Chondrocyte (in vitro differentiated cells): Measurements from ENCODE around the gene WWOX. TPM values are rescaled to one million over a fixed set of nuclear protein-coding genes. Genes with fewer than 3 reads are reported as not detected.

Experiments
- DNase-seq: peaks from one replicate; pipeline ENCODE4 v3.0.0; 2021; ENCODE audit warnings: mixed read lengths, low spot score
- H3K27ac Mint-ChIP-seq: one replicate; pipeline ENCODE4 v1.8.0; 2021; ENCODE audit warnings: mild to moderate bottlenecking, moderate library complexity, mixed read lengths; ENCODE audit not compliant: unreplicated experiment
- H3K27me3 Mint-ChIP-seq: 2 replicates; pipeline ENCODE4 v1.8.0; 2021; ENCODE audit warnings: low read depth, mixed read lengths
- H3K36me3 Mint-ChIP-seq: 2 replicates; pipeline ENCODE4 v1.8.0; 2021; ENCODE audit warnings: low read depth, mixed read lengths
- H3K4me1 Mint-ChIP-seq: 2 replicates; pipeline ENCODE4 v1.8.0; 2021; ENCODE audit warnings: low read depth, mild to moderate bottlenecking, mixed read lengths
- H3K4me3 Mint-ChIP-seq: one replicate; pipeline ENCODE4 v1.8.0; 2021; ENCODE audit warnings: mild to moderate bottlenecking, moderate library complexity, mixed read lengths; ENCODE audit not compliant: unreplicated experiment
- H3K9me3 Mint-ChIP-seq: 2 replicates; pipeline ENCODE4 v1.8.0; 2021; ENCODE audit warnings: low read depth, mixed read lengths
- total RNA-seq: library from RNA; stranded (reverse); gene quantifications from 3 replicates; pipeline ENCODE4 v1.2.1, GENCODE V29; 2021
- TF ChIP-seq, protein P1 (sequence below): fragments of 200-600 bp; sonication (generic); IDR thresholded peaks from 2 replicates; pipeline ENCODE4 v1.5.0; 2021; ENCODE audit warnings: antibody characterized with exemption, mild to moderate bottlenecking, moderate library complexity

Gene WWOX
- total RNA-seq, 1 donor from 2014 or later: 12.1 TPM

DNA sequence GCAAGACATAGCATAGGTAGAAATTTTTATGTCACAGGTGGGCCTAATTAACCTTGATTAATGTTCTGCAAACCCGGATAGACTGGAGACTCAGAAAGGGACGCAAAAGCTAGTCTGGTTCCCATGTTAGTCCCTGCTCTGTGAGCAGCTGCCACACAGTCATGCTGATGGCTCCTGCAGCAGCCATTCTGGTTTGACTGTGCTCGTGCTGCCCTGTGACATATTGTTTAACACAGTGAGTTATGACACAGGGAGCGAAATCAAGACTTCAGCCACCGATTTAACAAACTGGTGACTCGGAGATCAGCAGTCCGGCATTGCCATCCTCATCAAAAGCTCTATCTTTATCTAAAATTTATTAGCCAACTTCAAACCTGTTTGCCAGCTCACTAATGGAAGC is 169.8 kb downstream of the WWOX start:
- TF ChIP-seq, protein P1, sequence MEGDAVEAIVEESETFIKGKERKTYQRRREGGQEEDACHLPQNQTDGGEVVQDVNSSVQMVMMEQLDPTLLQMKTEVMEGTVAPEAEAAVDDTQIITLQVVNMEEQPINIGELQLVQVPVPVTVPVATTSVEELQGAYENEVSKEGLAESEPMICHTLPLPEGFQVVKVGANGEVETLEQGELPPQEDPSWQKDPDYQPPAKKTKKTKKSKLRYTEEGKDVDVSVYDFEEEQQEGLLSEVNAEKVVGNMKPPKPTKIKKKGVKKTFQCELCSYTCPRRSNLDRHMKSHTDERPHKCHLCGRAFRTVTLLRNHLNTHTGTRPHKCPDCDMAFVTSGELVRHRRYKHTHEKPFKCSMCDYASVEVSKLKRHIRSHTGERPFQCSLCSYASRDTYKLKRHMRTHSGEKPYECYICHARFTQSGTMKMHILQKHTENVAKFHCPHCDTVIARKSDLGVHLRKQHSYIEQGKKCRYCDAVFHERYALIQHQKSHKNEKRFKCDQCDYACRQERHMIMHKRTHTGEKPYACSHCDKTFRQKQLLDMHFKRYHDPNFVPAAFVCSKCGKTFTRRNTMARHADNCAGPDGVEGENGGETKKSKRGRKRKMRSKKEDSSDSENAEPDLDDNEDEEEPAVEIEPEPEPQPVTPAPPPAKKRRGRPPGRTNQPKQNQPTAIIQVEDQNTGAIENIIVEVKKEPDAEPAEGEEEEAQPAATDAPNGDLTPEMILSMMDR: no peak
- H3K36me3 Mint-ChIP-seq: peaks cover 1% of the 10 kb centered on the region
- H3K9me3 Mint-ChIP-seq: peaks cover 3% of the 10 kb centered on the region
- no peaks in the 10 kb centered on the region for H3K27me3 Mint-ChIP-seq
- H3K4me1 Mint-ChIP-seq: no peaks in the 10 kb centered on the region
- no peak overlapping the region for H3K27ac Mint-ChIP-seq
- no peak overlapping the region for H3K4me3 Mint-ChIP-seq
- no peak for DNase-seq

- Mint-ChIP-seq H3K36me3 (no peaks in the 10 kb centered on the region), H3K27me3 (no peaks in the 10 kb centered on the region), H3K4me3 (no peak overlapping the region), H3K9me3 (no peaks in the 10 kb centered on the region), H3K4me1 (no peaks in the 10 kb centered on the region), H3K27ac (no peak overlapping the region)
- TF ChIP-seq, protein P1: no peak
- no peak for DNase-seq
These were observed 172.5 kb downstream of the WWOX start for GRCh38 chr16:78271981-78272380.

- no peaks in the 10 kb centered on the region for H3K4me1 Mint-ChIP-seq
- H3K9me3 Mint-ChIP-seq: no peaks in the 10 kb centered on the region
- H3K27ac Mint-ChIP-seq: no peak overlapping the region
- TF ChIP-seq, protein P1: no peak
- no peaks in the 10 kb centered on the region for H3K27me3 Mint-ChIP-seq
- no peaks in the 10 kb centered on the region for H3K36me3 Mint-ChIP-seq
- DNase-seq: no peak
- no peak overlapping the region for H3K4me3 Mint-ChIP-seq
These were observed 175.3 kb downstream of the WWOX start for GRCh38 chr16:78274771-78275170.

DNA sequence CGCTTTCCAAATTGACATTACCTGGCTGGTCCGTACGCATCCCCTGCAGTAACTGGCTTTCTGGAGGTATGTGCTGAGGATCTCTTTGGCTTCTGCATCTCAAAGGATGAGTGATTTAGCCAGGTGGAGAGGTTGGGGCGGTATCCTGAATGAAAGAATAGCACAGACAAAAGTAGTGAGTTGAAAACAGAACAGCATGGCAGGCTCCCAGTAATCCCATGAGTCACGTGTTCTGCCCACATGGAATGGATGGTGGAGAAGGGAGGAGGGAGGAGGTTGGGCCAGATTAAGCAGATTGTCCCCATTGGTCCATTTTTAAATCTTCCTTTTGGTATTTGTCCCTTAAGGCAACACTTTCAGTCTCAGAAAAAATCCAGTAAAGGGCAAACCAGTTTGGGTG is 176.0 kb downstream of the WWOX start:
- Mint-ChIP-seq H3K4me1 (no peaks in the 10 kb centered on the region), H3K9me3 (no peaks in the 10 kb centered on the region), H3K4me3 (no peak overlapping the region), H3K36me3 (no peaks in the 10 kb centered on the region), H3K27me3 (no peaks in the 10 kb centered on the region), H3K27ac (no peak overlapping the region)
- no peak for DNase-seq
- TF ChIP-seq, protein P1: no peak

- TF ChIP-seq, protein P1: no peak
- H3K9me3 Mint-ChIP-seq: no peaks in the 10 kb centered on the region
- H3K4me1 Mint-ChIP-seq: peaks cover 3% of the 10 kb centered on the region
These were observed 178.0 kb downstream of the WWOX start for GRCh38 chr16:78277321-78278055.

More at GRCh38 chr16:78277321-78278055, 178.0 kb downstream of the WWOX start:
- Mint-ChIP-seq H3K4me3 (no peak overlapping the region), H3K36me3 (no peaks in the 10 kb centered on the region), H3K27ac (no peak overlapping the region), H3K27me3 (no peaks in the 10 kb centered on the region)
- no peak for DNase-seq
